NCI-H1048 (cell line): ENCODE data around the gene B4GALT4.
"Not testable (repeated sequence)": the region's sequence is repeated elsewhere in the genome, so short reads cannot be mapped to it uniquely, and the experiment has no call there.

ENCODE experiments used
- DNase-seq: peaks from one replicate; lab custom pipeline; 2025; lab: John Stamatoyannopoulos, UW

Gene B4GALT4

GRCh38 chr3:119240591-119241434 lies at the start of gene B4GALT4:
TSS of gene B4GALT4 (minus strand) at chr3:119240878. CDS start at chr3:119230099, 10,779 bp downstream.
- DNase-seq: peak; percentile 45

- no peak for DNase-seq
Measured at GRCh38 chr3:119289404-119289770, 48.7 kb upstream of the B4GALT4 start.

GRCh38 chr3:119288669-119289403 lies 48.2 kb upstream of the B4GALT4 start:
- DNase-seq: no peak

DNA sequence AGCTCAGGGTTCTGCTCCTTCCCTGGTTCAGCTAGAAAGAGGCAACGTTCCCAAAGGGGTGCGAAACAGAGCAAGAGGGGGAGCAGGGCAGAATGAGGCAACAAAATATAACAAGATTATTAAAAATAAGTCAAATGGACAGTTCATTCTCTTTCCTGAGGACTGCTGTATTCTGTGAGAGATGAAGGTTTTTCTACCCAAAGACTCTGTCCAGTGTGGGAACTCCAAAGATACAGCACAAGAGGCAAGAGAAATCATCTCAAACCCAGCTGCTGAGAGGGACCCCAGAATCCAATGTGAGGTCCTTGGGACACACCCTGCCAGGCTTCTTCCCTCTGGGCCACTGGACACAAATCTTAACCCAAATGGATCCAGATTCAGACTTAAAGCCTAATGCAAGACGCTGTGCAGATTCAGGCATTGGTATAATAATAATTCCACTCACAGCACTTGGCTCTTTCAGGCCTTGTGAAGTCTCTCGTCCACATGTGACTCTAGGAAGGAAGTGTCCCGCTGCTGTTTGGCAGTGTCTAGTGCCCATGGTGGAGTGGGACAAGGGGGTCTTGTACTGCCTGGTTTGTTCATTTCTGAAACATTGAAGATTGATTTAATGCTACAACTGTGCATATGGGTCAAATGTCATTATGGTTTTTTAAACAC lies 39.0 kb upstream of the B4GALT4 start:
- no peak for DNase-seq

- DNase-seq: no peak
Measured at GRCh38 chr3:119279101-119279554, 38.5 kb upstream of the B4GALT4 start.

DNA sequence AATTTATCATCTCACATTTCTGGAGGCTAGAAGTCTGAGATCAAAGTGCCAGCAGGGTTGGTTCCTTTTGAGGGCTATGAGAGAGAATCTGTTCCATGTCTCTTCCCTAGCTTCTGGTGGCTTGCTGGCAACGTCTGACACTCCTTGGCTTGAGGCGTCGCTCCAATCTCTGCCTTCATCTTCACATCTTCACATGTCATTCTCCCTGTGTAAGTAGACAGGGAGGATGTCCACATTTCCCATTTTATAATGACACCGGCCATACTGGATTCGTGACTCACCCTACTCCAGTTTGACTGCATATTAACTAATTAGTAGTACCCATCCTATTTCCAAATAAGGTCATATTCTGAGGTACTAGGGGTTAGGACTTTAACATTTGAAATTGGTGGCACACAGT lies 36.0 kb upstream of the B4GALT4 start:
- no peak for DNase-seq

- DNase-seq: not testable (repeated sequence)
Measured at GRCh38 chr3:119270212-119270611, 29.5 kb upstream of the B4GALT4 start.

DNA sequence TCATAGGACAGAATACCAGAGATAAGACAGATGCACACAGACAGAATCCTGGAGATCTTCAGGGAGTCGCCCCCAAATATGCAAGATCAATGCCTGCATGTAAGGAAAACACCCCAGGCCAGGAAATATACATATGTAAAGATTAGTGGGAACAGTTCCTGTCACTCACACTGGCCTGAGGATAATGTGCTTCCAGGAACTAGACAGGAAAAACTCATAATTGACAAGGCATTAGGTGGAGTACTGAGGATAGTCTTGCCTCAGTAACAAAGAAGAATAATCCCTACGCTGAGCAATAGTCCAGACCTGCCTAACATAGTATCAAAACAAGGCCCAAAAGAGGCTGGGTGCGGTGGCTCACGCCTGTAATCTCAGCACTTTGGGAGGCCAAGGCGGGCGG lies 20.4 kb upstream of the B4GALT4 start:
- no peak for DNase-seq

GRCh38 chr3:119259821-119260220 lies 19.1 kb upstream of the B4GALT4 start:
- DNase-seq: no peak

- no peak for DNase-seq
Measured at GRCh38 chr3:119258915-119259314, 18.2 kb upstream of the B4GALT4 start.

DNA sequence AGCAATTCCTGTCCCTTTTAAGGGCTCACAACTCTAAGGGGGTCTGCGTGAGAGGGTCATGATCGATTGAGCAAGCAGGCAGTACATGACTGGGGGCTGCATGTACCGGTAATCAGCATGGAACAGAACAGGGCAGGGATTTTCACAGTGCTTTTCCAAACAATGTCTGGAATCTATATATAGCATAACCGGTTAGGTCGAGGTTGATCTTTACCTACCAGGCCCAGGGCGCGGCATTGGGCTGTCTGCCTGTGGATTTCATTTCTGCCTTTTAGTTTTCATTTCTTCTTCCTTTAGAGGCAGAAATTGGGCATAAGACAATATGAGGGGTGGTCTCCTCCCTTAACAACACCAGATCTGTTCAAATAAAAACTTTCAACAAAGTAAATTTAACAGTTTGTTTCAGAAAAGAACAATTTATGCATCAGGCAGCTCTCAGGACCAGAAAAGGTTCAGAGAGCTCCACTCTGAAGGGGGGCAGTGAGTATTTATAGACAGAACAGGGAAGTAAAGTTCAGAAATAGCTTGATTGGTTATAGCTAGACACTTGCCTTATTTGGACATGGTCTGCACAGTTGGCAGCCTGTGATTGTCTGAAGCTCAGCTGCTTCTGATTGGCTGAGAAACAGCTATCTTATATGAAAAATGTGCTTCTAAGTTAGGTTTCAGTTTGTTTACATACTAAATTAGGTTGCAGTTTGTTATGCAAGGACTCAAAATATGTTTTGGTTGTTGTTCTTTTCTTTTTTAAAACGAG lies 17.2 kb upstream of the B4GALT4 start:
- DNase-seq: no peak

GRCh38 chr3:119257111-119257510 lies 16.4 kb upstream of the B4GALT4 start:
- DNase-seq: no peak

DNA sequence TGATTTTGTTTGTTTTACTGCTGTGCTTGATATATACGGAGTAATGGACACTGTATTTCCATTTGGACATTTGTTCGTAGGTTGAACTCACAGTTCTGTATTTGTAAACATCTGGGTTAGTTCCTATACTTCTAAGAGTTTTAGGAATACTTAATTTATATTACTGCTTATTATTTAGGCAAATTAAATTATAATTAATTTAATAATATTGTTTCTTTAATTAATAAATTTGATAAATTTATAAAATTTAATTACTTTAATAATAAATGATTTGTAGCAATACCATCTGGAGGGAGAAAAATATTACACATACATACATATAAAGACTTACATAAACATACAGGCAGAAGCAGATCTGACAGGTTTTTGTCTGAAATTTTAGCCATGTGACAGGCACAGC lies 14.5 kb upstream of the B4GALT4 start:
- no peak for DNase-seq

DNA sequence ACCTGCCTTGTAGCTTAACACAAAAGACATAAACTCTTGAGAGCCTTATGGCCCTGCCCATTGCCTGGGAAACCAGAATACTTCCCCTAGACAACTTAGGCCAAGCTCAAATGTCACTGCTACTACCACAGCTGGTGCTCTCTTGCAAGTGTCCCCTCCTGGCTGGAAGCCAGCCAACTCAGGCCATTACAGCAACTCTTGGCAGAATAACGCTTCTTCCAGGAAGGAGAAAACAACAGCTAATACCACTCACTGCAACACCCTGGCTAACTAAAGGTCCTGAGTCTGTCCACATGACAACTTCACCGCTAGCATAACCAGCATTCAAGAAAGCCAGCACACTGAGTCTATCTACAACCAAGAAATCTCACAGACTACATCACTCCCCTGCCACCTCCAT lies 5.1 kb upstream of the B4GALT4 start:
- no peak for DNase-seq

GRCh38 chr3:119243712-119244111 lies 3.0 kb upstream of the B4GALT4 start:
- no peak for DNase-seq

- DNase-seq: not testable (repeated sequence)
Measured at GRCh38 chr3:119243058-119243529, 2.4 kb upstream of the B4GALT4 start.

GRCh38 chr3:119242387-119243057 lies 1.8 kb upstream of the B4GALT4 start:
- not testable (repeated sequence) for DNase-seq

- no peak for DNase-seq
Measured at GRCh38 chr3:119240101-119240590, 532 bp downstream of the B4GALT4 start.

- no peak for DNase-seq
Measured at GRCh38 chr3:119239206-119239820, 1.4 kb downstream of the B4GALT4 start.

GRCh38 chr3:119238363-119238762 lies 2.3 kb downstream of the B4GALT4 start:
- no peak for DNase-seq

- no peak for DNase-seq
Measured at GRCh38 chr3:119237299-119237698, 3.4 kb downstream of the B4GALT4 start.
